HCEC 1CT (cell line): ENCODE results near the gene GRM5.

Experiments used
- DNase-seq: peaks from one replicate; pipeline ENCODE4 v3.0.0-alpha.2; 2017

GRM5 gene

GRCh38 chr11:88692306-88693086 is 373.3 kb downstream of the GRM5 start:
- DNase-seq, result no peak

GRCh38 chr11:88689548-88690240 is 376.1 kb downstream of the GRM5 start:
- DNase-seq, result no peak

GRCh38 chr11:88683024-88683423 is 382.8 kb downstream of the GRM5 start:
- DNase-seq, result no peak

GRCh38 chr11:88680806-88681205 is 385.0 kb downstream of the GRM5 start:
- no peak for DNase-seq

- DNase-seq, result no peak
Observed at GRCh38 chr11:88666364-88666763, 399.4 kb downstream of the GRM5 start.

GRCh38 chr11:88657076-88657738 is 408.6 kb downstream of the GRM5 start:
- DNase-seq, result no peak

GRCh38 chr11:88656283-88656682 is 409.5 kb downstream of the GRM5 start:
- DNase-seq, result no peak

GRCh38 chr11:88655656-88656055 is 410.1 kb downstream of the GRM5 start:
- DNase-seq, result no peak

- no peak for DNase-seq
Observed at GRCh38 chr11:88655196-88655595, 410.6 kb downstream of the GRM5 start.

GRCh38 chr11:88651556-88651955 is 414.2 kb downstream of the GRM5 start:
- no peak for DNase-seq

- no peak for DNase-seq
Observed at GRCh38 chr11:88644724-88645123, 421.1 kb downstream of the GRM5 start.

GRCh38 chr11:88632163-88632562 is 433.6 kb downstream of the GRM5 start:
- DNase-seq, result no peak

- no peak for DNase-seq
Observed at GRCh38 chr11:88631497-88631896, 434.3 kb downstream of the GRM5 start.

GRCh38 chr11:88629496-88629895 is 436.3 kb downstream of the GRM5 start:
- peak; percentile 3 for DNase-seq

- DNase-seq, result no peak
Observed at GRCh38 chr11:88626216-88626615, 439.6 kb downstream of the GRM5 start.

- no peak for DNase-seq
Observed at GRCh38 chr11:88623531-88623930, 442.3 kb downstream of the GRM5 start.

- no peak for DNase-seq
Observed at GRCh38 chr11:88620568-88621130, 445.1 kb downstream of the GRM5 start.

GRCh38 chr11:88619656-88620385 is 446.0 kb downstream of the GRM5 start:
- DNase-seq, result no peak

- no peak for DNase-seq
Observed at GRCh38 chr11:88619071-88619425, 446.7 kb downstream of the GRM5 start.

- DNase-seq, result no peak
Observed at GRCh38 chr11:88618327-88619070, 447.3 kb downstream of the GRM5 start.

GRCh38 chr11:88617226-88617625 is 448.6 kb downstream of the GRM5 start:
- DNase-seq, result no peak

GRCh38 chr11:88604260-88604659 is 461.5 kb downstream of the GRM5 start:
- peak; percentile 67 for DNase-seq
